Measurements from ENCODE around the gene ALAS2. TPM values are rescaled to one million over a fixed set of nuclear protein-coding genes. Genes with fewer than 3 reads are reported as not detected.

The ALAS2 gene
- total RNA-seq, 1 donor from 2014 or later, result not detected

- no peaks in the 10 kb centered on the region for H3K4me1 ChIP-seq
- H3K27ac Mint-ChIP-seq, result no peak overlapping the region
- H3K27me3 ChIP-seq, result no peaks in the 10 kb centered on the region
- H4K20me1 ChIP-seq (ENCODE audit: low read depth), result no peaks in the 10 kb centered on the region
- no peak overlapping the region for H3K4me3 Mint-ChIP-seq
- no peaks in the 10 kb centered on the region for H3K36me3 ChIP-seq
- peaks cover 7% of the 10 kb centered on the region for H3F3A ChIP-seq (ENCODE audit: low read depth)
- H3K4me3 ChIP-seq, result no peak overlapping the region
- peaks cover 2% of the 10 kb centered on the region for H3K4me1 Mint-ChIP-seq
- no peaks in the 10 kb centered on the region for H3K9me3 ChIP-seq (ENCODE audit: low read depth)
- DNase-seq (ENCODE audit: low spot score), result no peak
- no peak overlapping the region for H3K4me2 ChIP-seq
- peaks cover 3% of the 10 kb centered on the region for H3K9me3 Mint-ChIP-seq
- TF ChIP-seq EZH2phosphoT487 (IDR thresholded peaks at IDR 0.05), result no peak
- TF ChIP-seq EZH2 (IDR thresholded peaks at IDR 0.05), result no peak
- TF ChIP-seq CTCF (IDR thresholded peaks at IDR 0.05), result no peak
- no peak overlapping the region for H3K27ac ChIP-seq
- H3K79me2 ChIP-seq (ENCODE audit: low read depth), result peaks cover 4% of the 10 kb centered on the region
- no peak overlapping the region for H2AFZ ChIP-seq (replicated peaks)
- H3K27me3 Mint-ChIP-seq (ENCODE audit: insufficient read depth, low read depth), result peaks cover 2% of the 10 kb centered on the region
- H3K9ac ChIP-seq, result no peak overlapping the region
- no peaks in the 10 kb centered on the region for H3K36me3 Mint-ChIP-seq
Observed at GRCh38 chrX:54995621-54996020, 35.2 kb downstream of the ALAS2 start.

GRCh38 chrX:54994668-54995351, 36.0 kb downstream of the ALAS2 start:
- H3K79me2 ChIP-seq (ENCODE audit: low read depth), result no peaks in the 10 kb centered on the region
- H3K9me3 Mint-ChIP-seq, result peaks cover 3% of the 10 kb centered on the region
- H3K27ac ChIP-seq, result no peak overlapping the region
- no peak overlapping the region for H3K27ac Mint-ChIP-seq
- H3K4me1 Mint-ChIP-seq, result peaks cover 2% of the 10 kb centered on the region
- no peaks in the 10 kb centered on the region for H3K4me1 ChIP-seq
- H4K20me1 ChIP-seq (ENCODE audit: low read depth), result no peaks in the 10 kb centered on the region
- H3K27me3 ChIP-seq, result no peaks in the 10 kb centered on the region
- H3K4me3 Mint-ChIP-seq, result no peak overlapping the region
- H3K4me3 ChIP-seq, result no peak overlapping the region
- H3K4me2 ChIP-seq, result no peak overlapping the region
- H3K9ac ChIP-seq, result no peak overlapping the region
- no peaks in the 10 kb centered on the region for H3K36me3 ChIP-seq
- H3K27me3 Mint-ChIP-seq (ENCODE audit: insufficient read depth, low read depth), result peaks cover 2% of the 10 kb centered on the region
- H3K36me3 Mint-ChIP-seq, result no peaks in the 10 kb centered on the region
- peaks cover 5% of the 10 kb centered on the region for H3F3A ChIP-seq (ENCODE audit: low read depth)
- DNase-seq (ENCODE audit: low spot score), result no peak
- H3K9me3 ChIP-seq (ENCODE audit: low read depth), result no peaks in the 10 kb centered on the region
- TF ChIP-seq CTCF (IDR thresholded peaks at IDR 0.05) (no peak), EZH2phosphoT487 (IDR thresholded peaks at IDR 0.05) (no peak), EZH2 (IDR thresholded peaks at IDR 0.05) (no peak)
- no peak overlapping the region for H2AFZ ChIP-seq (replicated peaks)

- Histone ChIP-seq H3K36me3 (no peaks in the 10 kb centered on the region), H3K4me2 (no peak within 1 kb of the TSS), H3K27ac (no peak within 1 kb of the TSS), H2AFZ (replicated peaks) (no peak within 1 kb of the TSS), H3F3A (ENCODE audit: low read depth) (no peaks in the 10 kb centered on the region), H3K9me3 (ENCODE audit: low read depth) (no peaks in the 10 kb centered on the region), H3K4me3 (no peak within 1 kb of the TSS), H3K4me1 (no peaks in the 10 kb centered on the region), H3K27me3 (no peaks in the 10 kb centered on the region), H3K79me2 (ENCODE audit: low read depth) (no peaks in the 10 kb centered on the region), H4K20me1 (ENCODE audit: low read depth) (no peaks in the 10 kb centered on the region), H3K9ac (no peak within 1 kb of the TSS)
- Mint-ChIP-seq H3K36me3 (no peaks in the 10 kb centered on the region), H3K27me3 (ENCODE audit: insufficient read depth, low read depth) (peaks cover 2% of the 10 kb centered on the region), H3K9me3 (peaks cover 3% of the 10 kb centered on the region), H3K4me1 (peaks cover 2% of the 10 kb centered on the region), H3K27ac (no peak within 1 kb of the TSS), H3K4me3 (no peak within 1 kb of the TSS)
- no peak for DNase-seq (ENCODE audit: low spot score)
- TF ChIP-seq EZH2 (IDR thresholded peaks at IDR 0.05) (no peak), CTCF (IDR thresholded peaks at IDR 0.05) (no peak), EZH2phosphoT487 (IDR thresholded peaks at IDR 0.05) (no peak)
Observed at GRCh38 chrX:54994099-54994498, 36.7 kb downstream of the ALAS2 start, which contains the start of gene PFKFB1. Gene PFKFB1, minus strand, starts transcription at chrX:54994188. Its CDS starts 181 bp downstream, at chrX:54994007.

Measured in neural progenitor cell (in vitro differentiated cells).